GM19395 (cell line): ENCODE measurements around the gene LRRC1.

Experiments
- ATAC-seq: cut with Tn5 transposase; IDR thresholded peaks from one replicate; pipeline ENCODE4 v1.9.1; 2021; ENCODE audit warnings: mild to moderate bottlenecking, moderate library complexity; ENCODE audit not compliant: unreplicated experiment

LRRC1 gene

GRCh38 chr6:53919881-53920360, 125.1 kb downstream of the LRRC1 start:
- ATAC-seq, result no peak

DNA sequence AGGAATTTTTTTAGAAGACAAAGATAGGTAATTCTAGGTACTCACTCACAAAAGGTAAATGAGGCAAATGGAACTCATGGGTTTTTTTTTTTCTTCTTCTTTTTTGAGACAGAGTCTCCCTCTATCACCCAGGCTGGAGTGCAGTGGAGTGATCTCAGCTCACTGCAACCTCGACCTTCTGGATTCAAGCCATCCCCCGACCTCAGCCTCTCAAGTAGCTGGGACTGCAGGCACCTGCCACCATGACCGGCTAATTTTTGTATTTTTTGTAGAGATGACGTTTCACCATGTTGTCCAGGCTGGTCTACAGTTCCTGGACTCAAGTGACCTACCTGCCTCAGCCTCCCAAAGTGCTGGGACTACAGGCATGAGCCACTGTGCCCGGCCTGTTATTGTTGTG, 126.1 kb downstream of the LRRC1 start:
- no peak for ATAC-seq

DNA sequence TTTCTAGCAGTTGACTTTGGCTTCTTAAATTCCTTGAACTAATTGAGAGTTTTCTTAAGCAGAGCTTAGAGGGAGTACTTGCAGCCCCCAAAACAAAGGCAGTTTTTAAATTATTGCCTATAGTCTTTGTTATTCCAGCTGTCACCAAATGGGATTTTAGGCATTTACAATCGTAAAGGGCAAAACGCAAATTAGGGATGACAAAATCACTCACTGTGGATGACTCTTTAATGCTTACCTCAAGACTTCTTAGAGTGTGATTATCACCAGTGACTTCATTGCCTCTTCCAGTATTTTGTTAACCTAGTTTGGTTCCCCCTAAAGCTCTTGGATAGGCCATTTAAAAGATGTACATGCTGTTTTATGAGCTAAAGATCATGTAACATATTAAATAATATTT, 126.8 kb downstream of the LRRC1 start:
- ATAC-seq, result no peak

- ATAC-seq, result no peak
These were observed 127.8 kb downstream of the LRRC1 start for GRCh38 chr6:53922539-53922981.

GRCh38 chr6:53924277-53924676, 129.5 kb downstream of the LRRC1 start:
- ATAC-seq, result no peak

- ATAC-seq, result no peak
These were observed 130.1 kb downstream of the LRRC1 start for GRCh38 chr6:53924821-53925422.

- ATAC-seq, result no peak
These were observed 131.1 kb downstream of the LRRC1 start for GRCh38 chr6:53925891-53926290.

DNA sequence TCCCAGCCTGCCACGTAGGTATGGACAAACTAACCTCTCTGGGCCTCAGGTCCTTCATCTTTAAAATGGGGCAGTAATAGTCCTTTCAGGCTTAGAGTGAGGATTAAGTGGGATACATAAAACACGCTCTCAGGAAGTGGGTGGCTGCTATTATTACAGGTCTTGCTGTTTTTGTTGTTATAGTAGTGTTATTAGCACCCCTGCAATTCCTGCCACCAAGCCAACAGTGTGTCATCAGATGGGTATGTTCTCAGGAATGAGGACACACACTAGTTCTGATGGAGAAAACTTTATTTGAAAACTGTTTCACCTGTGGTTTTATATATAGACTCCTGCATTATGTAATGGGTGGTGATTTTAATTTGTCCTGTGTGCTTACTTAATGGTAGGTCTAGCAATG, 131.7 kb downstream of the LRRC1 start:
- no peak for ATAC-seq

DNA sequence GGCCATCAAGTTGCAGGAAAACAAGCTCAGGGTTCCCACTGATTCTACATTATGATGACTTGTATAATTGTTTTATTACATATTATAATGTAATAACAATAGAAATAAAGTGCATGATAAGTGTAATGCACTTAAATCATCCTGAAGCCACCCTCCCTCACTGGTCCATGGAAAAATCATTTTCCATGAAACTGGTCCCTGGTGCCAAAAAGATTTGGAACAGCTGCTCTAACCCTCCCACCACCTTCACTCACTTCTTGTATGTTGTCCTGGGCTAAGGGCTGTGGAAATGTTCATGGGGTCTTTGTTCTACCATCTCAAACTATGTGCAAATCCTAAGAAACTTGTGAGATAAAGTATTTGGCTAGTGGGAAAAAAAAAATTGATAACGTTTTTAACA, 133.8 kb downstream of the LRRC1 start:
- no peak for ATAC-seq

GRCh38 chr6:53929041-53929820, 134.4 kb downstream of the LRRC1 start:
- no peak for ATAC-seq

DNA sequence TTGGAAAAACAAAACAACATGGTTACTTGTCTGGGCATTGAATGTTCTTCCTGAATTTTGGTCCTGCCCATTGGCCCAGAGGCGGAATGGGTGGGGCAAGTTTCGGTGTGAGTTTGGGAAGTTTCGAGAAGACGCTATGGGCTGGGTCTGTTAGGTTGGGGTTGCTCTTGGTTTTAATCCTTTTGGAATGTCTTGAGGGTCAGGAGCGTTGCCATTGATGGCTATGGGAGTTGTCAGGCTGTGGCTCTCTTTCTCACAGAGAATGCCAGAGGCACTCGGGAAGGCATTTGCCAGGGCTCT, 135.0 kb downstream of the LRRC1 start:
- ATAC-seq, result no peak

DNA sequence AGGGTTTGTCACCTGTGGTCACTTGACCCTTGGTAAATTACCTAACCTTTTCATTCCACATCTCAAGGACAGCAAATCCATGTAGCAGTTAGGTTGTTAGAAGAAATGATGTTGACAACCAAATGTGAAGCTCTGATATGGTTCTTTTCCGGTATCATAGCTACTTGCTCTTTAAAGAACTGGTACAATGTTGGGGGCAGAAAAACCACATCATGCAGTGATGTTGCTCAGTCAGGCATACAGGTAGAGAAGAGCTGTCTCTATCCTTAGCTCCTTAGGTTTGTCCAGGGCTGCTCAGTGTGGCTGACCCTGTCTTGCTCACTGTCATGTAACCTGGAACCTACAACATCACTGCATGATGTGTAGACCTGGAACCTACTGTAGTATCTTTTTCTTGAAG, 135.5 kb downstream of the LRRC1 start:
- no peak for ATAC-seq

GRCh38 chr6:53931086-53931485, 136.3 kb downstream of the LRRC1 start:
- no peak for ATAC-seq

DNA sequence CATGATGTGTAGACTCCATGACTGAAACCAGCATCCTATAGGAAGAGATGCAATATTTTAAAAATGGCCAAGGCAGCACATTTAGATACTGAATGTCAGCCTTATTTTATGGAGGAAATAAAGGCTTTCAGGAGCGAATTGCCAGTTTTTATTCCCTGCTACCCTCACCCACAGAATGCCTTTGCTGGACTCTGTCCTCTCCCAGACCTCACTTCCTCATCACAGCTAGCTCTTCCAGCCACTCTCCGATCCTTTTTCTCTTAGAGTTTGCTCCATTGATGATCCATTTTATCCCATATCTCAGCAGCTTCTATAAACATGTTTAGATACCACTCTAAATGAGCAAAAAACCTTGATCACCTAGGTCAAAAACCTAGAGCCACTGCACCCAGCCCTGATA, 137.7 kb downstream of the LRRC1 start:
- no peak for ATAC-seq

DNA sequence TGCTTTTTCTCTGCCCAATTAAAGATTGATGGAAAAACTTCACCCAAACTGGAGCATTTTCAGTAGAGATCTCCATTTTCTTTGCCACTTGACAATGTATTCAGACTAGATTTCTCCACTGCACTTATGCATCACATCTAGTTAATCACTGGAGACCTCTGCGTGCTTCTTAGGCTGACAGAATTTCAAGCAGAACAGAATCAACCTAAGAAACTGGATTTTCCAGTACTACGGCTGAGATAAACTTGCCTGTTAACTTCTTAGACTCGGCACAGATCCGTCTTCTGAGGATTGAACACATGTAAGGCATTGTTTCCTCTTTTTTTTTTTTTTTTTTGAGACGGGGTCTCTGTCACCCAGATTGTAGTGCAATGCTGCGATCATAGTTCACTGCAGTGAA, 139.2 kb downstream of the LRRC1 start:
- ATAC-seq, result no peak

- ATAC-seq, result no peak
These were observed 142.7 kb downstream of the LRRC1 start for GRCh38 chr6:53937461-53937860.

DNA sequence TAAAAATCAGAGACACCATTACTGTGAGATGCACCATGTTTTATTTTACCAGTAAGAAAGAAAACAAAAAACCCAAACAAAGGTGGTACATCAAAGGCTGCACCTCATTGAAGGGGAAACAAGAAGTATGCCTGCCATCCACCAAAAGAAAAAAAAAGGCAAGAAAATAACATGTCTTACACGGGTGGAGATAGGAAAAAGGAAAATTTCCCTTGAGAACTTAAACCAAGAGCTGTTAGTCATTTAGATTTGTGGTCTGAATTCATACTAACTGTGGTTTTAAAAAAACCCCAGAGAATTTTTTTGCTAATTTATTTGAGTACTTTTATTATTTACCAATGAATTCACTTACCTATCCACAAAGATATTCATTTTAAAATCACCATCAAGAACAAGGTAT, 144.0 kb downstream of the LRRC1 start:
- ATAC-seq, result no peak

DNA sequence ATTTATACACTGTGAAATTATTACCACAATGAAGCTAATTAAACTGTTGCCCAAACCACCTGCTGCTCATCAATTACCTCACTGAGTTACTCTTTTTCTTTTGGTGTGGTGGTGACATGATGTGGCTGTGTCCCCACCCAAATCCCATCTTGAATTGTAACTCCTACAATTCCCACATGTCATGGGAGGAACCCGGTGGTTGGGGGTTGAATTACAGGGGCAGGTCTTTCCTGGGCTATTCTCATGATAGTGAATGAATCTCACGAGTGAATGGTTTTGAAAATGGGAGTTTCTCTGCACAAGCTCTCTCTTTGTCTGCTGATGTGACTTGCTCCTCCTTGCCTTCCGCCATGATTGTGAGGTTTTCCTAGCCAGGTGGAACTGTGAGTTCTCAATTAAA, 145.0 kb downstream of the LRRC1 start:
- no peak for ATAC-seq

DNA sequence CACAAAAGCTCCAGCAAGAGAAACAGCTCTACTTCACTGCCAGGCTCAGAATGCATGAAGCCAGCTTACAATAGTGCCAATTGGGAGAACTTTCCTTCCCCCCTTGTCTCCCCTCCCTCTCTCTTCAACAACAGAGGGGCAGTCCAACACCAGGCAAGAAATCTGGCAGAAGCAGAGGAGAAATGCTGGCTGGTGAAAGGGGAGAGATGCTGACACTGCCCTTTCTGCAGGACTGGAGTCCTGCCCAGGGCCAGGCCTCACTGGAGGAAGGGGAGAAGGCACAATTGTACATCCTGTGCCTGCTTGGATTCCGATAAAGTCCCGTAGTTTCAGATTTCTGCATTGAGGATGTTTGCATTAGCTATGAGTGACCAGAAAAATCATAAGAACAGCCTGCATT, 148.6 kb downstream of the LRRC1 start:
- ATAC-seq, result no peak

DNA sequence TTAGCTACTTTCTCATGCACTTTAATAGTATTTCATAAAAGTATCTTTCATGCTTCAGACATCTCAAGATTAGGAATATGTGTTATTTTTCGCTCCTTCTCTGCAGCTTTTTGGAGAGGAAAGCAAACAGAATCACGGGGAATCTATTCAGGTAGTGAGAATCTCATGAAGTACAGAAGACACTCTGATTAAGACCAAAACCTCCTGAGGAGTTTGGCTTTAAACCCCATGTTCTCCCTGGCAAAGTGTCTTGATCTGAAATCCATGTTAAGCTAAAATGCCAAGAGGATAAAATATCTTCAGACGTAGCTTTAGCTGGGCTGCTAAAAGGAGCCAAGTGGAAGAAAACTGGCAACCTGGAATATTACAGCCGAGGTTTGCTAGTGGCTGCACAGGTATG, 149.3 kb downstream of the LRRC1 start:
- ATAC-seq, result no peak

- ATAC-seq, result no peak
These were observed 149.7 kb downstream of the LRRC1 start for GRCh38 chr6:53944543-53944942.

DNA sequence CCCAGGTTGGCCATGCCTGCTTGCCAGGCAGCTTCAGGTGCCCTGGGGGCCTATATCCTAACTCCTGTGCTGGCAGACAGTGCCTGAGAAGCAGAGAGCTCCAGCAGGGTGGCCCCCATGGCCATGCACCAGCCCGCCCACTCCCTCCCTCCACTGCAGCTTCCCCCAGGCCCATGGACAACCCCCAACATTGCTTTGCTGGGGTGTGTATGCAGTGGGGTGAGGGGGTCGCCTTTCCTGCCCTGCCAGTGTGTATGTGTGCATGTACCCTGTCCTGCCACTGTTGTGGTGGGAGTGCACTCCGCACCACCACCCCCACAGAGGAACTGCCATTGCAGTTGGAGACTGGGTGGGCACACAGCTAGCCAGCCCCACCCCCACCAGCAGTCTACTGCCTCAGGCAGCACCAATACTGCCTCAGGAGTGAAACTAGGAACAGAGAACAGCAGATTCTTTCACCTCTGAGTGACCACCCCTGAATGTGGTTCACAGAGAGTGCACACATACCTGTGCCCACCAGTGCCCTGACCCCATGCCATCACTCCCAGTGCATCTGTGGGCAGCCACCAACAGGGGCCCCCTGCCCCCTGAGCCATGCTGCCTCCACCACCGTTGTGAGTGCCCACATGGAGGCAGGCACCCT, 151.1 kb downstream of the LRRC1 start:
- ATAC-seq, result no peak
